Lower lobe of right lung (tissue), 2 donors: ENCODE measurements around the gene DEGS2. TPM values are rescaled to one million over a fixed set of nuclear protein-coding genes. Genes with fewer than 3 reads are reported as not detected.

Source experiments
- ATAC-seq, 2 donors: fragments of 200-7000 bp; cut with Tn5 transposase; one replicate each; pipeline ENCODE4 v1.9.1; 2020 to 2022; ENCODE audit warnings: mild to moderate bottlenecking in 2 of 2, moderate library complexity in 2 of 2
- DNase-seq: peaks from one replicate; pipeline ENCODE4 v3.0.0-alpha.2; 2020
- H3K27ac ChIP-seq: fragments of 200-600 bp; one replicate; pipeline ENCODE4 v1.8.0; 2022
- H3K27me3 ChIP-seq: fragments of 200-600 bp; one replicate; pipeline ENCODE4 v1.8.0; 2022; ENCODE audit warnings: low read depth
- H3K36me3 ChIP-seq: fragments of 200-600 bp; one replicate; pipeline ENCODE4 v1.8.0; 2022; ENCODE audit warnings: mild to moderate bottlenecking
- H3K4me1 ChIP-seq: fragments of 200-600 bp; one replicate; pipeline ENCODE4 v1.8.0; 2022
- H3K4me3 ChIP-seq: fragments of 200-600 bp; one replicate; pipeline ENCODE4 v1.8.0; 2022; ENCODE audit warnings: mild to moderate bottlenecking
- H3K9me3 ChIP-seq: fragments of 200-600 bp; one replicate; pipeline ENCODE4 v1.8.0; 2022
- CTCF ChIP-seq: fragments of 200-600 bp; IDR thresholded peaks from one replicate; pipeline ENCODE4 v1.8.0; 2022; ENCODE audit warnings: antibody characterized with exemption, mild to moderate bottlenecking
- intact Hi-C: fragments of 100-400 bp; cut with DNase I; formaldehyde crosslinking; loops from one replicate; pipeline ENCODE4 v1.11.0; 2022
- total RNA-seq: library from RNA; stranded (reverse); fragmentation: NEBNext Ultra II Directional; extraction: Animal tissue kit (Norgen Biotek cat#: 25700); gene quantifications from one replicate; pipeline ENCODE4 v1.2.1, GENCODE V29; 2021
- donor health status: DM: no; HTN: yes; CAD: no; lungs with severe emphysema.

The DEGS2 gene
- total RNA-seq, 1 donor from 2014 or later = 5.8 TPM

- peaks cover 16% of the 10 kb centered on the region for H3K4me1 ChIP-seq
- intact Hi-C loops = no loop called here
- ATAC-seq (peak; percentile 99 to 100), DNase-seq (peak; percentile 100)
- H3K27ac ChIP-seq = peak overlapping the region; percentile 95
- H3K36me3 ChIP-seq = no peaks in the 10 kb centered on the region
- no peaks in the 10 kb centered on the region for H3K27me3 ChIP-seq
- H3K9me3 ChIP-seq = no peaks in the 10 kb centered on the region
- peak; percentile 98 for TF ChIP-seq CTCF
- peak overlapping the region; percentile 54 for H3K4me3 ChIP-seq
Measured at GRCh38 chr14:100192672-100193416, 33.4 kb upstream of the DEGS2 start.

- ATAC-seq (peak in 1 of 2 donors; percentile 8), DNase-seq (peak; percentile 59)
- peak overlapping the region; percentile 54 for H3K4me3 ChIP-seq
- no peaks in the 10 kb centered on the region for H3K27me3 ChIP-seq
- no peaks in the 10 kb centered on the region for H3K36me3 ChIP-seq
- peak overlapping the region; percentile 95 for H3K27ac ChIP-seq
- H3K4me1 ChIP-seq = peaks cover 16% of the 10 kb centered on the region
- H3K9me3 ChIP-seq = no peaks in the 10 kb centered on the region
- no peak for TF ChIP-seq CTCF
- intact Hi-C loops = no loop called here
Measured at GRCh38 chr14:100192250-100192671, 32.8 kb upstream of the DEGS2 start.

- Histone ChIP-seq H3K4me1 (peaks cover 16% of the 10 kb centered on the region), H3K27ac (peak overlapping the region; percentile 95), H3K9me3 (no peaks in the 10 kb centered on the region), H3K27me3 (no peaks in the 10 kb centered on the region), H3K4me3 (no peak overlapping the region), H3K36me3 (no peaks in the 10 kb centered on the region)
- DNase-seq (no peak), ATAC-seq (no peak)
- intact Hi-C loops = no loop called here
- no peak for TF ChIP-seq CTCF
Measured at GRCh38 chr14:100191584-100192249, 32.3 kb upstream of the DEGS2 start.

GRCh38 chr14:100190126-100190525, 30.7 kb upstream of the DEGS2 start:
- intact Hi-C loops = no loop called here
- Histone ChIP-seq H3K4me1 (peaks cover 16% of the 10 kb centered on the region), H3K4me3 (no peak overlapping the region), H3K36me3 (no peaks in the 10 kb centered on the region), H3K9me3 (no peaks in the 10 kb centered on the region), H3K27me3 (no peaks in the 10 kb centered on the region), H3K27ac (no peak overlapping the region)
- DNase-seq = no peak
- ATAC-seq = no peak
- TF ChIP-seq CTCF = no peak

GRCh38 chr14:100188392-100189030, 29.1 kb upstream of the DEGS2 start:
- DNase-seq (no peak), ATAC-seq (no peak)
- Histone ChIP-seq H3K4me3 (no peak overlapping the region), H3K27me3 (no peaks in the 10 kb centered on the region), H3K27ac (no peak overlapping the region), H3K36me3 (no peaks in the 10 kb centered on the region), H3K4me1 (peaks cover 15% of the 10 kb centered on the region), H3K9me3 (no peaks in the 10 kb centered on the region)
- intact Hi-C loops = no loop called here
- TF ChIP-seq CTCF = no peak
